Lung (tissue), 12 donors: ENCODE data around the gene GAL3ST1. TPM values are rescaled to one million over a fixed set of nuclear protein-coding genes. Genes with fewer than 3 reads are reported as not detected.
A peak's percentile ranks its signal among the peaks of the same experiment; 100 is the strongest.

Experiments
- ATAC-seq: fragments of 200-7000 bp; cut with Tn5 transposase; one replicate; pipeline ENCODE4 v1.9.1; 2020; ENCODE audit warnings: moderate number of reproducible peaks; ENCODE audit not compliant: insufficient read depth, low FRiP score
- DNase-seq, 3 donors: peaks; one replicate each; pipeline ENCODE4 v3.0.0-alpha.2; 2013 to 2017
- H3K27ac ChIP-seq, 2 donors: one replicate each; pipeline ENCODE4 v1.5.1; 2013; ENCODE audit warnings: mild to moderate bottlenecking in 2 of 2, moderate library complexity in 2 of 2, control low read depth in 1 of 2, inconsistent platforms in 1 of 2, low read depth in 1 of 2, low read length in 1 of 2
- H3K27me3 ChIP-seq, 3 donors: one replicate each; pipeline ENCODE4 v1.5.1; 2013; ENCODE audit warnings: low read length in 2 of 3; ENCODE audit not compliant: control insufficient read depth in 3 of 3, insufficient read depth in 3 of 3
- H3K36me3 ChIP-seq, 4 donors: one replicate each; pipeline ENCODE4 v1.5.1; 2013; ENCODE audit warnings: low read length in 4 of 4, mild to moderate bottlenecking in 1 of 4, moderate library complexity in 1 of 4; ENCODE audit not compliant: control insufficient read depth in 4 of 4, insufficient read depth in 4 of 4
- H3K4me1 ChIP-seq, 5 donors: one replicate each; pipeline ENCODE4 v1.5.1; 2013; ENCODE audit warnings: low read length in 5 of 5, mild to moderate bottlenecking in 2 of 5, moderate library complexity in 1 of 5; ENCODE audit not compliant: control insufficient read depth in 5 of 5, insufficient read depth in 5 of 5
- H3K4me3 ChIP-seq: one replicate; pipeline ENCODE4 v1.5.1; 2013; ENCODE audit warnings: mild to moderate bottlenecking, control low read depth, moderate library complexity
- H3K9ac ChIP-seq, 2 donors: one replicate each; pipeline ENCODE4 v1.5.1; 2013; ENCODE audit warnings: low read length in 2 of 2, control low read depth in 1 of 2; ENCODE audit not compliant: insufficient read depth in 1 of 2
- H3K9me3 ChIP-seq, 4 donors: one replicate each; pipeline ENCODE4 v1.5.1; 2013; ENCODE audit warnings: low read length in 3 of 4, mild to moderate bottlenecking in 1 of 4, moderate library complexity in 1 of 4; ENCODE audit not compliant: control insufficient read depth in 4 of 4, insufficient read depth in 3 of 4
- WGBS, 2 donors: extraction: QIAGEN DNeasy Blood & Tissue Kit; methylation state at CpG; one replicate each; pipeline ENCODE4 v1.1.7; 2013; 5-methylcytosine and 5-hydroxymethylcytosine counted together
- polyA plus RNA-seq, 2 donors: library from polyadenylated mRNA; stranded (reverse); fragments of 200-250 nt; gene quantifications; one replicate each; pipeline ENCODE4 v1.2.1, GENCODE V29; 2013
- total RNA-seq, 2 donors: library from RNA; depleted of rRNA in 1 of 2; stranded (reverse); fragments of >200 nt in 1 of 2; gene quantifications; one replicate each; pipeline ENCODE4 v1.2.1, GENCODE V29; 2014 to 2021
- TF ChIP-seq, protein P1 (sequence below): IDR thresholded peaks from 2 replicates; pipeline ENCODE4 v1.5.1; 2012; ENCODE audit warnings: mild to moderate bottlenecking; ENCODE audit errors: control extremely low read depth, extremely low read depth
- donor health status: control.
- donor health status: control.
- donor health status: Bipolar disorder and iron deficiency.
- donor health status: healthy.
- donor health status: DM: yes; HTN: yes; CAD: no.

GAL3ST1 gene
- total and polyA plus RNA-seq, 4 donors: 0.72 to 4.0 (median 3.4) TPM

DNA sequence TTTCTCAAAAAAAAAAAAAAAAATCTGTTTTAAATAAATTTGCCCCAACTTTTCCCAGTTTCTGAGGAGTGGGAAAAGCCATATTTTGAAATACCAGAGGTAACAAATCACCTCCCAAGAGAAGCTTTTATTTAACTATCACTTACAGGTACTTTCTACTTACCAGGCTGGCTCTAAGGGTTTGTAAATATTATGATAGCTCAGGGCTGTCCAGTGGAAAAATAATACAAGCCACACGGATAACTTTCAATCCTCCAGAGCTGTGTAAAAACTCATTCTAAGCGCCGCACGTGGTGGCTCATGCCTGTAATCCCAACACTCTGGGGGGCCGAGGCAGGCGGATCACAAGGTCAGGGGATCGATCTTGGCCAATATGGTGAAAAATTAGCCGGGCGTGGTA lies 63.4 kb downstream of the GAL3ST1 start:
- peaks cover 0 to 3% (median 0%) of the 10 kb centered on the region in 4 donors for H3K9me3 ChIP-seq
- WGBS, 2 donors: 69 to 88% methylated on average over 9 of the region's 9 CpGs
- ATAC-seq (no peak), DNase-seq (peak in 1 of 3 donors; percentile 7)
- H3K27me3 ChIP-seq: peaks cover 0 to 7% (median 6%) of the 10 kb centered on the region in 3 donors
- TF ChIP-seq, protein P1, sequence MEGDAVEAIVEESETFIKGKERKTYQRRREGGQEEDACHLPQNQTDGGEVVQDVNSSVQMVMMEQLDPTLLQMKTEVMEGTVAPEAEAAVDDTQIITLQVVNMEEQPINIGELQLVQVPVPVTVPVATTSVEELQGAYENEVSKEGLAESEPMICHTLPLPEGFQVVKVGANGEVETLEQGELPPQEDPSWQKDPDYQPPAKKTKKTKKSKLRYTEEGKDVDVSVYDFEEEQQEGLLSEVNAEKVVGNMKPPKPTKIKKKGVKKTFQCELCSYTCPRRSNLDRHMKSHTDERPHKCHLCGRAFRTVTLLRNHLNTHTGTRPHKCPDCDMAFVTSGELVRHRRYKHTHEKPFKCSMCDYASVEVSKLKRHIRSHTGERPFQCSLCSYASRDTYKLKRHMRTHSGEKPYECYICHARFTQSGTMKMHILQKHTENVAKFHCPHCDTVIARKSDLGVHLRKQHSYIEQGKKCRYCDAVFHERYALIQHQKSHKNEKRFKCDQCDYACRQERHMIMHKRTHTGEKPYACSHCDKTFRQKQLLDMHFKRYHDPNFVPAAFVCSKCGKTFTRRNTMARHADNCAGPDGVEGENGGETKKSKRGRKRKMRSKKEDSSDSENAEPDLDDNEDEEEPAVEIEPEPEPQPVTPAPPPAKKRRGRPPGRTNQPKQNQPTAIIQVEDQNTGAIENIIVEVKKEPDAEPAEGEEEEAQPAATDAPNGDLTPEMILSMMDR: no peak
- no peak overlapping the region for H3K4me3 ChIP-seq
- peak overlapping the region in 1 of 2 donors; percentile 6 for H3K27ac ChIP-seq
- H3K36me3 ChIP-seq: no peaks in the 10 kb centered on the region
- no peak overlapping the region for H3K9ac ChIP-seq
- peaks cover 0 to 3% (median 0%) of the 10 kb centered on the region in 5 donors for H3K4me1 ChIP-seq

DNA sequence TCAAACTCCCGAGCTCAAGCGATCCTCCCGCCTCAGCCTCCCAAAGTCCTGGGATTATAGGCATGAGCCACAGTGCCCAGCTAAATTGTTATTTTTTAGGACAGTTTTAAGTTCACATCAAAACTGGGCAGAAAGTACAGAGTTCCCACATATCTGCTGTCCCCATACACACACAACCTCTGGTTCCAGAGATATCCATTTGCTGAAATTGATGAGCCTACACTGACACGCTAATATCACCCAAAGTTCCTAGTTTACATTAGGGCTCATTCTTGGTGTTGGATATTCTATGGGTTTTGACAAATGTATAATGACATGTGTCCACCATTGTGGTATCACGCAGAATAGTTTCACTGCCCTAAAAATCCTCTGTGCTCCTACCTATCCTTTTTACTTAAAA lies 66.2 kb downstream of the GAL3ST1 start:
- H3K9ac ChIP-seq: no peak overlapping the region
- H3K27ac ChIP-seq: no peak overlapping the region
- H3K36me3 ChIP-seq: no peaks in the 10 kb centered on the region
- TF ChIP-seq, protein P1: no peak
- peaks cover 0 to 21% (median 15%) of the 10 kb centered on the region in 3 donors for H3K27me3 ChIP-seq
- no peak for ATAC-seq
- DNase-seq: no peak
- H3K4me1 ChIP-seq: no peaks in the 10 kb centered on the region
- H3K9me3 ChIP-seq: peaks cover 0 to 1% (median 0%) of the 10 kb centered on the region in 4 donors
- H3K4me3 ChIP-seq: no peak overlapping the region
- WGBS, 2 donors: 55 to 97% methylated on average over 5 of the region's 5 CpGs

DNA sequence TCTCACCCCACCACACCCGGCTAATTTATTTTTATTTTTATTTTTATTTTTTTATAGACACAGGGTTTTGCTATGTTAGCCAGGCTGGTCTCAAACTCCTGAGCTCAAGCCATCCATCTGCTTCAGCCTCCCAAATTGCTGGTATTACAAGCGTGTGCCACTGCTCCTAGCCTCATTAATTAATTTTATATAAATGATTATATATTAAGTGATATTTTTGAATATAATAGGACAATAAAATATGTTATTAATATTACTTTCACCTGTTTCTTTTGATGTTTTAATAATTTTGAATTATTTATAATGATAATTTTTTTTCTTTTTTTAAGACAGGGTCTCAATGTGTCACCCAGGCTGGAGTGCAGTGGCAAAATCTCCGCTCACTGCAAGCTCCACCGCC lies 66.8 kb downstream of the GAL3ST1 start:
- H3K9ac ChIP-seq: no peak overlapping the region
- TF ChIP-seq, protein P1: no peak
- H3K4me1 ChIP-seq: no peaks in the 10 kb centered on the region
- H3K27me3 ChIP-seq: peaks cover 0 to 21% (median 15%) of the 10 kb centered on the region in 3 donors
- peaks cover 0 to 1% (median 0%) of the 10 kb centered on the region in 4 donors for H3K9me3 ChIP-seq
- ATAC-seq: no peak
- H3K36me3 ChIP-seq: no peaks in the 10 kb centered on the region
- no peak for DNase-seq
- 92 to 95% methylated on average over 4 of the region's 4 CpGs for whole genome bisulfite sequencing, 2 donors
- H3K4me3 ChIP-seq: no peak overlapping the region
- H3K27ac ChIP-seq: no peak overlapping the region

DNA sequence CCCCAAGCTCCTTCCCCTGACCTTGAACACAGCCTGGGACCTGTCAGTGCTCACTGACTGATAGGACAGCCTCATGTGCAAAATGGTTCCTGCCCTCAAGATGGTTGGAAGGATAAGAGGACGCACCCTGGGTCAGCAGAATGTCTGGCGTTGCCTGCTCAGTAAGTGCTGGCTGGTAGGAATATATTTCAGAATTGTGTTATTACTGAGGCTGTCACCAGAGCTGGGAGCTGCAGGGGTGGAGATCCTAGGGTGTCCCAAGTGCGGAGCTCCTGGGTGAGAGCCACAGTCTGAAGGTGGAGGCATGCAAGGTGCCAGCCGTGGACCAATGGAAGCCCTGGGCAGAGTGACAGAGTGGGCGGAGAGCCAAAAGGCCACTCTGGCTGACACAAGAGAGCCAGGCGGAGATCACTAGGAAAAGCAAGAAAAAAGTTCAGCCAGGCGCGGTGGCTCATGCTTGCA lies 67.9 kb downstream of the GAL3ST1 start:
- peaks cover 0 to 21% (median 18%) of the 10 kb centered on the region in 3 donors for H3K27me3 ChIP-seq

More for the DNA sequence above, 67.9 kb downstream of the GAL3ST1 start:
- WGBS, 2 donors: 60 to 77% methylated on average over 8 of the region's 8 CpGs
- ATAC-seq: no peak
- Histone ChIP-seq H3K4me1 (no peaks in the 10 kb centered on the region), H3K27ac (peak overlapping the region in 1 of 2 donors; percentile 62), H3K9me3 (peaks cover 0 to 1% (median 0%) of the 10 kb centered on the region in 4 donors), H3K36me3 (no peaks in the 10 kb centered on the region), H3K9ac (no peak overlapping the region), H3K4me3 (no peak overlapping the region)
- no peak for DNase-seq
- TF ChIP-seq, protein P1: no peak
